HG03175 (cell line): ENCODE measurements around the gene GAL3ST2.
"Not testable (repeated sequence)": the region's sequence is repeated elsewhere in the genome, so short reads cannot be mapped to it uniquely, and the experiment has no call there.

Source experiments
- ATAC-seq: cut with Tn5 transposase; IDR thresholded peaks from one replicate; pipeline ENCODE4 v1.9.1; 2021; ENCODE audit warnings: mild to moderate bottlenecking, moderate library complexity; ENCODE audit not compliant: unreplicated experiment

The GAL3ST2 gene

GRCh38 chr2:241776336-241777169, at the start of gene GAL3ST2:
GAL3ST2 (plus strand) TSS chr2:241776822; CDS start chr2:241776956, 134 bp downstream.
- no peak for ATAC-seq

- ATAC-seq = no peak
Measured at GRCh38 chr2:241728000-241728399, 48.6 kb upstream of the GAL3ST2 start.

- no peak for ATAC-seq
Measured at GRCh38 chr2:241728627-241729026, 48.0 kb upstream of the GAL3ST2 start.

- no peak for ATAC-seq
Measured at GRCh38 chr2:241729868-241730267, 46.8 kb upstream of the GAL3ST2 start.

- ATAC-seq = no peak
Measured at GRCh38 chr2:241730671-241731293, 45.8 kb upstream of the GAL3ST2 start.

GRCh38 chr2:241732513-241733186, 44.0 kb upstream of the GAL3ST2 start:
- ATAC-seq = not testable (repeated sequence)

- no peak for ATAC-seq
Measured at GRCh38 chr2:241733391-241734207, 43.0 kb upstream of the GAL3ST2 start.

GRCh38 chr2:241734208-241734466, 42.5 kb upstream of the GAL3ST2 start:
- ATAC-seq = peak; percentile 18

GRCh38 chr2:241734467-241735208, 42.0 kb upstream of the GAL3ST2 start, which contains the start of gene D2HGDH:
D2HGDH (plus strand) TSS chr2:241734630; CDS start chr2:241735225, 595 bp downstream.
- peak; percentile 79 for ATAC-seq

GRCh38 chr2:241736111-241736510, 40.5 kb upstream of the GAL3ST2 start:
- no peak for ATAC-seq

- no peak for ATAC-seq
Measured at GRCh38 chr2:241738040-241738686, 38.5 kb upstream of the GAL3ST2 start.

- no peak for ATAC-seq
Measured at GRCh38 chr2:241739177-241739576, 37.4 kb upstream of the GAL3ST2 start.

- ATAC-seq = no peak
Measured at GRCh38 chr2:241739651-241740050, 37.0 kb upstream of the GAL3ST2 start.

- no peak for ATAC-seq
Measured at GRCh38 chr2:241741016-241741415, 35.6 kb upstream of the GAL3ST2 start.

- no peak for ATAC-seq
Measured at GRCh38 chr2:241742320-241742939, 34.2 kb upstream of the GAL3ST2 start.

GRCh38 chr2:241743008-241743407, 33.6 kb upstream of the GAL3ST2 start:
- ATAC-seq = not testable (repeated sequence)

- ATAC-seq = no peak
Measured at GRCh38 chr2:241743620-241744019, 33.0 kb upstream of the GAL3ST2 start.

GRCh38 chr2:241744028-241744754, 32.4 kb upstream of the GAL3ST2 start:
- ATAC-seq = no peak

GRCh38 chr2:241745276-241745675, 31.3 kb upstream of the GAL3ST2 start:
- ATAC-seq = no peak
